ENCODE data around the gene NRIP2.

Gene NRIP2

GRCh38 chr12:2825132-2825531 lies 9.7 kb downstream of the NRIP2 start:
- H3K27me3 ChIP-seq (ENCODE audit: insufficient read depth, low read length, poor library complexity) = no peaks in the 10 kb centered on the region
- H3K79me2 ChIP-seq (ENCODE audit: insufficient read depth, low read length) = no peaks in the 10 kb centered on the region
- no peaks in the 10 kb centered on the region for H3K4me1 ChIP-seq (ENCODE audit: insufficient read depth, low read length)
- no peak overlapping the region for H2AFZ ChIP-seq (ENCODE audit: low read depth, low read length)
- no peak for TF ChIP-seq CTCF (IDR thresholded peaks at IDR 0.05; ENCODE audit: borderline replicate concordance, extremely low read depth, low read length, poor library complexity, severe bottlenecking)
- no peak for TF ChIP-seq EZH2 (IDR thresholded peaks at IDR 0.05; ENCODE audit: borderline replicate concordance, low read depth, low read length, severe bottlenecking)
- ATAC-seq (ENCODE audit: insufficient read depth, low read depth) (no peak), DNase-seq (no peak)
- H4K20me1 ChIP-seq (ENCODE audit: insufficient read depth, low read length) = no peaks in the 10 kb centered on the region; the same call in 1 of the 2 replicates
- peaks cover 78% of the 10 kb centered on the region for H3K36me3 ChIP-seq (ENCODE audit: insufficient read depth, low read length)
- H3K9me3 ChIP-seq (ENCODE audit: insufficient read depth, low read length, severe bottlenecking) = no peaks in the 10 kb centered on the region
- H3K27ac ChIP-seq (ENCODE audit: low read length) = no peak overlapping the region
- no peak overlapping the region for H3K4me3 ChIP-seq (ENCODE audit: low read depth in 1 of 2, low read length in 2 of 2)
- H3K4me2 ChIP-seq (ENCODE audit: insufficient read depth, low read length) = no peak overlapping the region
- H3K9ac ChIP-seq (ENCODE audit: low read depth, low read length) = no peak overlapping the region

GRCh38 chr12:2824541-2824940 lies 10.3 kb downstream of the NRIP2 start:
- Histone ChIP-seq H3K79me2 (ENCODE audit: insufficient read depth, low read length) (no peaks in the 10 kb centered on the region), H3K27me3 (ENCODE audit: insufficient read depth, low read length, poor library complexity) (no peaks in the 10 kb centered on the region), H3K27ac (ENCODE audit: low read length) (no peak overlapping the region), H3K4me2 (ENCODE audit: insufficient read depth, low read length) (no peak overlapping the region), H3K9me3 (ENCODE audit: insufficient read depth, low read length, severe bottlenecking) (no peaks in the 10 kb centered on the region), H3K4me1 (ENCODE audit: insufficient read depth, low read length) (no peaks in the 10 kb centered on the region), H2AFZ (ENCODE audit: low read depth, low read length) (no peak overlapping the region), H4K20me1 (ENCODE audit: insufficient read depth, low read length) (no peaks in the 10 kb centered on the region; the same call in 1 of the 2 replicates), H3K9ac (ENCODE audit: low read depth, low read length) (no peak overlapping the region), H3K36me3 (ENCODE audit: insufficient read depth, low read length) (peaks cover 83% of the 10 kb centered on the region), H3K4me3 (ENCODE audit: low read depth in 1 of 2, low read length in 2 of 2) (no peak overlapping the region)
- ATAC-seq (ENCODE audit: insufficient read depth, low read depth) (no peak), DNase-seq (no peak)
- TF ChIP-seq EZH2 (IDR thresholded peaks at IDR 0.05; ENCODE audit: borderline replicate concordance, low read depth, low read length, severe bottlenecking) (no peak), CTCF (IDR thresholded peaks at IDR 0.05; ENCODE audit: borderline replicate concordance, extremely low read depth, low read length, poor library complexity, severe bottlenecking) (no peak)

GRCh38 chr12:2823483-2823882 lies 11.4 kb downstream of the NRIP2 start:
- TF ChIP-seq CTCF (IDR thresholded peaks at IDR 0.05; ENCODE audit: borderline replicate concordance, extremely low read depth, low read length, poor library complexity, severe bottlenecking) (no peak), EZH2 (IDR thresholded peaks at IDR 0.05; ENCODE audit: borderline replicate concordance, low read depth, low read length, severe bottlenecking) (no peak)
- H3K79me2 ChIP-seq (ENCODE audit: insufficient read depth, low read length) = no peaks in the 10 kb centered on the region
- no peaks in the 10 kb centered on the region; the same call in 1 of the 2 replicates for H4K20me1 ChIP-seq (ENCODE audit: insufficient read depth, low read length)
- H3K9me3 ChIP-seq (ENCODE audit: insufficient read depth, low read length, severe bottlenecking) = no peaks in the 10 kb centered on the region
- ATAC-seq (ENCODE audit: insufficient read depth, low read depth) = no peak
- H3K4me2 ChIP-seq (ENCODE audit: insufficient read depth, low read length) = no peak overlapping the region
- H3K27me3 ChIP-seq (ENCODE audit: insufficient read depth, low read length, poor library complexity) = no peaks in the 10 kb centered on the region
- H3K4me3 ChIP-seq (ENCODE audit: low read depth in 1 of 2, low read length in 2 of 2) = no peak overlapping the region
- DNase-seq = no peak
- H3K27ac ChIP-seq (ENCODE audit: low read length) = no peak overlapping the region
- H3K36me3 ChIP-seq (ENCODE audit: insufficient read depth, low read length) = peaks cover 91% of the 10 kb centered on the region
- H2AFZ ChIP-seq (ENCODE audit: low read depth, low read length) = no peak overlapping the region
- H3K9ac ChIP-seq (ENCODE audit: low read depth, low read length) = no peak overlapping the region
- no peaks in the 10 kb centered on the region for H3K4me1 ChIP-seq (ENCODE audit: insufficient read depth, low read length)

GRCh38 chr12:2820432-2820831 lies 14.4 kb downstream of the NRIP2 start:
- H3K4me3 ChIP-seq (ENCODE audit: low read depth in 1 of 2, low read length in 2 of 2) = no peak overlapping the region
- peaks cover 4% of the 10 kb centered on the region; the same call in 1 of the 2 replicates for H4K20me1 ChIP-seq (ENCODE audit: insufficient read depth, low read length)
- H3K27me3 ChIP-seq (ENCODE audit: insufficient read depth, low read length, poor library complexity) = no peaks in the 10 kb centered on the region
- no peak for DNase-seq
- H3K27ac ChIP-seq (ENCODE audit: low read length) = no peak overlapping the region
- ATAC-seq (ENCODE audit: insufficient read depth, low read depth) = no peak
- H3K36me3 ChIP-seq (ENCODE audit: insufficient read depth, low read length) = peaks cover 83% of the 10 kb centered on the region
- H3K9ac ChIP-seq (ENCODE audit: low read depth, low read length) = no peak overlapping the region
- H3K4me2 ChIP-seq (ENCODE audit: insufficient read depth, low read length) = no peak overlapping the region
- no peak overlapping the region for H2AFZ ChIP-seq (ENCODE audit: low read depth, low read length)
- no peaks in the 10 kb centered on the region for H3K9me3 ChIP-seq (ENCODE audit: insufficient read depth, low read length, severe bottlenecking)
- peaks cover 6% of the 10 kb centered on the region for H3K79me2 ChIP-seq (ENCODE audit: insufficient read depth, low read length)
- TF ChIP-seq CTCF (IDR thresholded peaks at IDR 0.05; ENCODE audit: borderline replicate concordance, extremely low read depth, low read length, poor library complexity, severe bottlenecking) (no peak), EZH2 (IDR thresholded peaks at IDR 0.05; ENCODE audit: borderline replicate concordance, low read depth, low read length, severe bottlenecking) (no peak)
- no peaks in the 10 kb centered on the region for H3K4me1 ChIP-seq (ENCODE audit: insufficient read depth, low read length)

All from DND-41 (cell line).